ENCODE measurements around the gene SLC27A5.

DNA sequence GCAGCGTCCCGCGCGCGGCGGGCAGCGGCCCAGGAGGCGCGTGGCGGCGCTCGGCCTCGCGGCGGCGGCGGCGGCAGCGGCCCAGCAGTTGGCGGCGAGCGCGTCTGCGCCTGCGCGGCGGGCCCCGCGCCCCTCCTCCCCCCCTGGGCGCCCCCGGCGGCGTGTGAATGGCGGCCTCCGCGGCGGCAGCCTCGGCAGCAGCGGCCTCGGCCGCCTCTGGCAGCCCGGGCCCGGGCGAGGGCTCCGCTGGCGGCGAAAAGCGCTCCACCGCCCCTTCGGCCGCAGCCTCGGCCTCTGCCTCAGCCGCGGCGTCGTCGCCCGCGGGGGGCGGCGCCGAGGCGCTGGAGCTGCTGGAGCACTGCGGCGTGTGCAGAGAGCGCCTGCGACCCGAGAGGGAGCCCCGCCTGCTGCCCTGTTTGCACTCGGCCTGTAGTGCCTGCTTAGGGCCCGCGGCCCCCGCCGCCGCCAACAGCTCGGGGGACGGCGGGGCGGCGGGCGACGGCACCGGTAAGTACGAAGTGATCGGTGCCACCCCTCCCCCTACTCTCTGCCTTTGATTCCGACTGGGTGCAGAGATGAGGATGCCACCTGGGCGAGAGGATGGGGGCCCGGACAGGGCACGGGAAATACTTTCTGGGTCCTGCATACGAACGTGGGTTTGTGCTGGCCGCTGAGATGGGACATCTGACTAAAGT, 32.9 kb upstream of the SLC27A5 start:
- TF ChIP-seq, protein P1, sequence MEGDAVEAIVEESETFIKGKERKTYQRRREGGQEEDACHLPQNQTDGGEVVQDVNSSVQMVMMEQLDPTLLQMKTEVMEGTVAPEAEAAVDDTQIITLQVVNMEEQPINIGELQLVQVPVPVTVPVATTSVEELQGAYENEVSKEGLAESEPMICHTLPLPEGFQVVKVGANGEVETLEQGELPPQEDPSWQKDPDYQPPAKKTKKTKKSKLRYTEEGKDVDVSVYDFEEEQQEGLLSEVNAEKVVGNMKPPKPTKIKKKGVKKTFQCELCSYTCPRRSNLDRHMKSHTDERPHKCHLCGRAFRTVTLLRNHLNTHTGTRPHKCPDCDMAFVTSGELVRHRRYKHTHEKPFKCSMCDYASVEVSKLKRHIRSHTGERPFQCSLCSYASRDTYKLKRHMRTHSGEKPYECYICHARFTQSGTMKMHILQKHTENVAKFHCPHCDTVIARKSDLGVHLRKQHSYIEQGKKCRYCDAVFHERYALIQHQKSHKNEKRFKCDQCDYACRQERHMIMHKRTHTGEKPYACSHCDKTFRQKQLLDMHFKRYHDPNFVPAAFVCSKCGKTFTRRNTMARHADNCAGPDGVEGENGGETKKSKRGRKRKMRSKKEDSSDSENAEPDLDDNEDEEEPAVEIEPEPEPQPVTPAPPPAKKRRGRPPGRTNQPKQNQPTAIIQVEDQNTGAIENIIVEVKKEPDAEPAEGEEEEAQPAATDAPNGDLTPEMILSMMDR (IDR thresholded peaks at IDR 0.05) = no peak
- no peak for TF ChIP-seq POLR2A (IDR thresholded peaks at IDR 0.05)

Data from tibial nerve (tissue), 3 donors.